Heart left ventricle (tissue), 16 donors: Measurements from ENCODE around the gene TXLNG. TPM values are rescaled to one million over a fixed set of nuclear protein-coding genes. Genes with fewer than 3 reads are reported as not detected.

Source experiments
- ATAC-seq, 4 donors: fragments of 200-7000 bp; cut with Tn5 transposase; one replicate each; pipeline ENCODE4 v1.9.1; 2020 to 2022; ENCODE audit warnings: moderate library complexity in 4 of 4, mild to moderate bottlenecking in 3 of 4, moderate number of reproducible peaks in 1 of 4
- DNase-seq, 5 donors: peaks; one replicate each; pipeline ENCODE4 v3.0.0-alpha.2; 2020
- H3K27ac ChIP-seq, 12 donors: fragments of 200-600 bp; sonication (generic) in 4 of 12; one replicate each; pipeline versions ENCODE4 v1.5.0 to v1.8.0; 2016 to 2022; ENCODE audit warnings: mild to moderate bottlenecking in 2 of 12
- H3K27me3 ChIP-seq, 9 donors: fragments of 200-600 bp; sonication (generic) in 2 of 9; one replicate each; pipeline versions ENCODE4 v1.5.1 to v1.8.0; 2016 to 2022; ENCODE audit warnings: mild to moderate bottlenecking in 3 of 9
- H3K36me3 ChIP-seq, 9 donors: fragments of 200-600 bp; sonication (generic) in 2 of 9; one replicate each; pipeline versions ENCODE4 v1.5.0 to v1.8.0; 2018 to 2022; ENCODE audit warnings: mild to moderate bottlenecking in 2 of 9
- H3K4me1 ChIP-seq, 12 donors: fragments of 200-600 bp; sonication (generic) in 4 of 12; one replicate each; pipeline versions ENCODE4 v1.5.0 to v1.8.0; 2016 to 2022; ENCODE audit warnings: mild to moderate bottlenecking in 3 of 12
- H3K4me3 ChIP-seq, 12 donors: fragments of 200-600 bp; sonication (generic) in 4 of 12; one replicate each; pipeline versions ENCODE4 v1.5.0 to v1.8.0; 2017 to 2022; ENCODE audit warnings: mild to moderate bottlenecking in 9 of 12, moderate library complexity in 4 of 12
- H3K9me3 ChIP-seq, 12 donors: fragments of 200-600 bp; sonication (generic) in 4 of 12; one replicate each; pipeline versions ENCODE4 v1.5.0 to v1.8.0; 2016 to 2022; ENCODE audit warnings: mild to moderate bottlenecking in 1 of 12
- POLR2A ChIP-seq, 2 donors: fragments of 450-650 bp; IDR thresholded peaks; one replicate each; pipeline ENCODE4 v1.6.1; 2017; ENCODE audit warnings: antibody characterized with exemption in 2 of 2, mild to moderate bottlenecking in 2 of 2, moderate library complexity in 2 of 2
- WGBS, 4 donors: extraction: QIAGEN DNeasy Blood & Tissue Kit in 2 of 4; methylation state at CpG; one replicate each; pipeline versions ENCODE4 v1.1.5 to v1.1.7; 2013 to 2018; 5-methylcytosine and 5-hydroxymethylcytosine counted together
- intact Hi-C, 10 donors: fragments of 100-400 bp; cut with DNase I; formaldehyde crosslinking; loops; one replicate each; pipeline versions ENCODE4 v1.11.1 to v1.14.2; 2022
- long read RNA-seq, 3 donors: library from polyadenylated mRNA; unstranded; transcript quantifications; one replicate each; pipeline ENCODE4 v2.0.0, GENCODE V29; 2020 to 2021
- polyA plus RNA-seq, 2 donors: library from polyadenylated mRNA; stranded (reverse); fragments of 200-250 nt; gene quantifications; one replicate each; pipeline ENCODE4 v1.2.3, GENCODE V29; 2013
- total RNA-seq, 9 donors: library from RNA; depleted of rRNA in 2 of 9; stranded (reverse); fragments of >200 nt in 2 of 9; fragmentation: NEBNext Ultra II Directional in 3 of 9; extraction: Animal tissue kit (Norgen Biotek cat#: 25700) in 3 of 9; gene quantifications; one replicate each; pipeline versions ENCODE4 v1.1.0 to v1.2.4, GENCODE V29; 2016 to 2023
- TF ChIP-seq, protein P1 (sequence below), 12 donors: fragments of 200-600 bp; sonication (generic) in 4 of 12; IDR thresholded peaks; one replicate each; pipeline versions ENCODE4 v1.5.0 to v1.8.0; 2018 to 2022; ENCODE audit warnings: antibody characterized with exemption in 12 of 12, mild to moderate bottlenecking in 5 of 12
- donor health status: ischemic (EF 13 %, LVEDD 7.1; RV severe dilation, severe dysfunction).
- donor health status: healthy with polysubstance abuse.
- donor health status: DM: no; HTN: yes; CAD: no.
- donor health status: DM: no; HTN: no; CAD: no.
- donor health status: ischemic (EF 25% LVEDD 6.9; RV normal size, moderate dysfunction).
- donor health status: ischemic (EF 25% LVEDD 5.7; RV mildly dilated, moderate dysfunction).
- donor health status: healthy.
- donor health status: DM: yes; HTN: yes; CAD: no.
- donor health status: ischemic (EF 35%, LVEDD 5.7; RV mildly dilated, moderate dysfunction).
- donor health status: nonischemic (EF 11% LVEDD 7.7; RV severe dilation, severe dysfunction).
- donor health status: DM: yes; HTN: yes; CAD: no.
- donor health status: PGD.
- donor health status: ischemic (EF 29% LVEDD 5.4; RV normal size, mild dysfunction).
- donor health status: nonischemic (EF 23%, LVEDD 6.1; RV moderate dilation, normal function).

Gene TXLNG
- 1 to 10 TPM; 4.3 to 8.1 (median 6.3) TPM for total RNA-seq
- 1 to 10 TPM; 3.0 to 5.2 TPM for polyA plus RNA-seq
- long read RNA-seq, donor 1, full-length matches to known transcripts = 1 of 9 reads
- long read RNA-seq, donor 1, partial matches to known transcripts = 6 of 9 reads
- long read RNA-seq, donor 1, other reads (novel, unspliced or antisense) = 2 of 9 reads
- long read RNA-seq, donor 2, full-length matches to known transcripts = 5 of 38 reads
- long read RNA-seq, donor 2, partial matches to known transcripts = 29 of 38 reads
- long read RNA-seq, donor 2, other reads (novel, unspliced or antisense) = 4 of 38 reads
- long read RNA-seq, donor 3, partial matches to known transcripts = 2 of 4 reads
- long read RNA-seq, donor 3, other reads (novel, unspliced or antisense) = 2 of 4 reads

- TF ChIP-seq POLR2A (IDR thresholded peaks at IDR 0.05) = peak in 1 of 2 donors; percentile 85
- TF ChIP-seq, protein P1, sequence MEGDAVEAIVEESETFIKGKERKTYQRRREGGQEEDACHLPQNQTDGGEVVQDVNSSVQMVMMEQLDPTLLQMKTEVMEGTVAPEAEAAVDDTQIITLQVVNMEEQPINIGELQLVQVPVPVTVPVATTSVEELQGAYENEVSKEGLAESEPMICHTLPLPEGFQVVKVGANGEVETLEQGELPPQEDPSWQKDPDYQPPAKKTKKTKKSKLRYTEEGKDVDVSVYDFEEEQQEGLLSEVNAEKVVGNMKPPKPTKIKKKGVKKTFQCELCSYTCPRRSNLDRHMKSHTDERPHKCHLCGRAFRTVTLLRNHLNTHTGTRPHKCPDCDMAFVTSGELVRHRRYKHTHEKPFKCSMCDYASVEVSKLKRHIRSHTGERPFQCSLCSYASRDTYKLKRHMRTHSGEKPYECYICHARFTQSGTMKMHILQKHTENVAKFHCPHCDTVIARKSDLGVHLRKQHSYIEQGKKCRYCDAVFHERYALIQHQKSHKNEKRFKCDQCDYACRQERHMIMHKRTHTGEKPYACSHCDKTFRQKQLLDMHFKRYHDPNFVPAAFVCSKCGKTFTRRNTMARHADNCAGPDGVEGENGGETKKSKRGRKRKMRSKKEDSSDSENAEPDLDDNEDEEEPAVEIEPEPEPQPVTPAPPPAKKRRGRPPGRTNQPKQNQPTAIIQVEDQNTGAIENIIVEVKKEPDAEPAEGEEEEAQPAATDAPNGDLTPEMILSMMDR (IDR thresholded peaks at IDR 0.05) = no peak
- peak within 1 kb of the TSS; percentile 47 to 93 (median 84) for H3K27ac ChIP-seq
- intact Hi-C loops = loop anchor here in 3 of 10 donors (2.0 to 10.0 kb wide), 4 partner anchors 61 to 86 kb away; partner anchors contain the start of genes SYAP1 (in 2 of the 3) and RBBP7 (in 1 of the 3)
- H3K4me3 ChIP-seq = peak within 1 kb of the TSS; percentile 63 to 93 (median 78)
- no peaks in the 10 kb centered on the region for H3K27me3 ChIP-seq
- ATAC-seq = peak; percentile 99 to 100 (median 100)
- WGBS, 4 donors = 0 to 1% (median 1%) methylated on average over 34 to 59 of the region's 59 CpGs
- peaks cover 0 to 8% (median 3%) of the 10 kb centered on the region in 9 donors for H3K36me3 ChIP-seq
- DNase-seq = peak; percentile 95 to 100 (median 96)
- peaks cover 0 to 16% (median 6%) of the 10 kb centered on the region in 12 donors for H3K4me1 ChIP-seq
- H3K9me3 ChIP-seq = no peaks in the 10 kb centered on the region
Measured at GRCh38 chrX:16786139-16786790, at the start of gene TXLNG. Gene TXLNG (plus strand): TSS chrX:16786466. CDS start chrX:16786488, 22 bp downstream.

DNA sequence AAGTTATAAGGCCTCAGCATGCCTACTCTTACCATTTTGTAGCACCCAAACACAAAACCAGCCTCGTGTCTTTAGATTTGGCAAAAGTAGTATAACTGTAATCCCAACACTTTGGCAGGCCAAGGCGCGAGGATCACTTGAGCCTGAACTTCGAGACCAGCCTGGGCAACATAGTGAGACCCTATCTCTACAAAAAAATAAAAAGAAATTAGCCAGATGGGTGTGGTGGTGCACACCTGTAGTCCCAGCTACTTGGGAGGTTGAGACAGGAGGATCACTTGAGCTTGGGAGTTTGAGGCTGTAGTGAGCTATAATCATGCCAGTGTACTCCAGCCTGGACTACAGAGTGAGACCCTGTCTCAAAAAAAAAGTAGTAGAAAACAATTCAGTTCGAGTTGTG lies 49.2 kb upstream of the TXLNG start:
- TF ChIP-seq, protein P1 (IDR thresholded peaks at IDR 0.05) = no peak
- no peak for TF ChIP-seq POLR2A (IDR thresholded peaks at IDR 0.05)
- H3K4me1 ChIP-seq = no peaks in the 10 kb centered on the region
- DNase-seq (no peak), ATAC-seq (no peak)
- 89 to 97% (median 97%) methylated on average over 5 of the region's 5 CpGs for WGBS, 4 donors
- intact Hi-C loops = no loop called here
- no peaks in the 10 kb centered on the region for H3K27me3 ChIP-seq
- H3K4me3 ChIP-seq = no peak overlapping the region
- H3K9me3 ChIP-seq = no peaks in the 10 kb centered on the region
- H3K36me3 ChIP-seq = peaks cover 0 to 56% (median 38%) of the 10 kb centered on the region in 9 donors
- no peak overlapping the region for H3K27ac ChIP-seq

GRCh38 chrX:16739574-16739973 lies 46.7 kb upstream of the TXLNG start:
- intact Hi-C loops = no loop called here
- Histone ChIP-seq H3K9me3 (no peaks in the 10 kb centered on the region), H3K4me3 (no peak overlapping the region), H3K27ac (no peak overlapping the region), H3K36me3 (peaks cover 0 to 80% (median 58%) of the 10 kb centered on the region in 9 donors), H3K4me1 (no peaks in the 10 kb centered on the region), H3K27me3 (no peaks in the 10 kb centered on the region)
- DNase-seq (no peak), ATAC-seq (no peak)
- WGBS, 4 donors = 70 to 82% (median 74%) methylated on average over 6 of the region's 6 CpGs
- TF ChIP-seq POLR2A (IDR thresholded peaks at IDR 0.05) = no peak
- TF ChIP-seq, protein P1 (IDR thresholded peaks at IDR 0.05) = no peak
